Fibroblast of skin of left quadriceps (primary cell): ENCODE measurements around the gene CLASP1.
"Not testable (repeated sequence)": the region's sequence is repeated elsewhere in the genome, so short reads cannot be mapped to it uniquely, and the experiment has no call there.

ENCODE experiments used
- DNase-seq, 2 experiments: peaks; one replicate each; pipeline ENCODE4 v3.0.0-alpha.2; 2013; ENCODE audit warnings: low read depth in 2 of 2

CLASP1 gene

DNA sequence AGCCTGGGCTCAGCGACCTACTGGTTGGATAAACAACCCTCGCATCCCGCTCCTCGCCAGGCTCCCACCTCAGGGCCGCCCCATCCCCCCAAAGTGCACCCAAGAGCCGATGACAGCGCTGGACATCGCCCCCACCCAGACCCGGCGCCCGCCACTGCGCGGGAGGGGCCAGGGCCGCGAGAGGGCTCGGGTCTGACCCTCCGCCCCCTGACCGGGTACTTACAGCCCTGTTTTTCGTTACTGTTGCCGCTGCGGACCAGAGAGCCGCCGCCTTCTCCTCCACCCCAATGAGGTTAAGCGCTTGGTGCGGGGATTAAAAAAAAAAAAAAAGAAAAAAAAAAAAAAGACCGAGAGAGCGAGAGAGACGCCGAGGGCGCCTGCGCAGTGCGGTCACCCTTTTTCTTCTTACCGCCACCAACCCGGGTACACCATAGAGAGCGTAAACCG, at the start of gene CLASP1:
TSS of gene CLASP1 (minus strand) at position 314 of the 447 bp plus-strand sequence. CDS start 43,567 bp downstream, outside the sequence.
- peak in 1 of 2 experiments; percentile 8 for DNase-seq

GRCh38 chr2:121698318-121698930, 49.2 kb upstream of the CLASP1 start:
- no peak for DNase-seq

DNA sequence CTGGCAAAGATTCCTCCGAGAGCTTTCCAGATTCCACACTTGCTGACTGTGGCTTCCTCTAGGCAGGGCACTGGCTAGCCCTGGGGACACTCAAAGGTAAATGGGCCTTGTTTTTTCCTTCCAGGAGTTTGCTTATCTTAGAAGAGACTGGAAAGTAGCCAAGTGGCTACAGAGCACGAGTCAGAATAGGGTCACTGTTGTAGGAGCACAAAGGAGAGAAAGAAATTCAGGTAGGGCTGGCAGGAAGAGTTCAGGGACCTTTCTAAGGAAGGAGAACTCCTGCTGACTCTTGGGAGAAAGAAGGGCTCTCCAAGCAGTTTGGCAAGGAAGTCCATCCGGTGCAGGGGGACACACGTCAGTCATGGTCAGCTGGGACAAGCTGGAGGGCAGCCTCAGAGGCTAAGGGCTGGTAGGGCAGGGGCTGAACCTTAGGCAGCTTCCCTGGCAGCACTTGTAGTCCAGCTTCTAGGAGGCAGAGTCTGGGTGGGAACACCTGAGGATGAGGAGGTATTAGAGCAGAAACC, 47.9 kb upstream of the CLASP1 start:
- DNase-seq = no peak

- no peak for DNase-seq
Measured at GRCh38 chr2:121696410-121696930, 47.2 kb upstream of the CLASP1 start.

- DNase-seq = no peak
Measured at GRCh38 chr2:121695171-121695451, 45.8 kb upstream of the CLASP1 start.

- no peak for DNase-seq
Measured at GRCh38 chr2:121694398-121695170, 45.3 kb upstream of the CLASP1 start.

DNA sequence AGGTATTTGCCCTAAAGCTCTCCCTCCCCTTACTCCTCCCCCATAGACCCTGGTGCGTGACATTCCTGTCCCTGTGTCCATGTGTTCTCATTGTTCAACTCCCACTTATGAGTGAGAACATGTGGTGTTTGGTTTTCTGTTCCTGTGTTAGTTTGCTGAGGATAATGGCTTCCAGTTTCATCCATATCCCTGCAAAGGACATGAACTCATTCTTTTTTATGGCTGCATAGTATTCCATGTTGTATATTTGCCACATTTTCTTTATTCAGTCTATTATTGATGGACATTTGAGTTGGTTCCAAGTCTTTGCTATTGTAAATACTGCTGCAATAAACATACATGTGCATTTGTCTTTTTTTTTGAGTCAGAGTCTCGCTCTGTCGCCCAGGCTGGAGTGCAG, 41.3 kb upstream of the CLASP1 start:
- DNase-seq = not testable (repeated sequence)

DNA sequence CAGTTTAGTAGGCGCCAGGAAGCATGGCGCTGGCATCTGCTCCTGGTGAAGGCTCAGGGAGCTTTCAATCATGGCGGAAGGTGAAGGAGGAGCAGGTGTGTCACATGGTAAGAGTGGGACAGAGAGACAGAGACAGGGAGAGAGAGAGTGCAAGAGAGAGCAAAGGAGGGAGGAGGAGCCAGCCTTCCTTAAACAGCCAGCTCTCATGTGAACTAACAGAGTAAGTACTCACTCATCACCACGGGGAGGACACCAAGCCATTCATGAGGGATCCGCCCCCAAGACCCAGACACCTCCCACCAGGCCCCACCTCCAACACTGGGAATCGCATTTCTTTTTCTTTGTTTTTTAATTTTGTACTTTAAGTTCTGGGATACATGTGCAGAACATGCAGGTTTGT, 40.8 kb upstream of the CLASP1 start:
- DNase-seq = no peak

GRCh38 chr2:121689356-121689755, 40.1 kb upstream of the CLASP1 start:
- peak; percentile 12 to 32 for DNase-seq

DNA sequence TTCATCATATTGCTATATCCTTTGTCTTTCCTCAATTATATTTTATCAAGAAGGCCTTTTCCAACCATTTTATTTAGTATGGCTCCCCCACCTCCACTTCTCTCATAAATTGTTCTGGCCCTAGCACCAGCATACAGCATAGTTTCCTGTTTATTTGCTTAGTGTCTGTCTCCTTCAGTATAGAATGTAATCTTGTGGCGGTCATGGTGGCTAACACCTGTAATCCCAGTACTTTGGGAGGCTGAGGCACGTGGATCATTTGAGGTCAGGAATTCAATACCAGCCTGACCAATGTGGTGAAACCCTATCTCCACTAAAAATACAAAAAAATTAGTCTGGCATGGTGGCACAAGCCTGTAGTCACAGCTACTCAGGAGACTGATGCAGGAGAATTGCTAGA, 39.6 kb upstream of the CLASP1 start:
- DNase-seq = no peak

GRCh38 chr2:121686902-121687301, 37.6 kb upstream of the CLASP1 start:
- DNase-seq = no peak

DNA sequence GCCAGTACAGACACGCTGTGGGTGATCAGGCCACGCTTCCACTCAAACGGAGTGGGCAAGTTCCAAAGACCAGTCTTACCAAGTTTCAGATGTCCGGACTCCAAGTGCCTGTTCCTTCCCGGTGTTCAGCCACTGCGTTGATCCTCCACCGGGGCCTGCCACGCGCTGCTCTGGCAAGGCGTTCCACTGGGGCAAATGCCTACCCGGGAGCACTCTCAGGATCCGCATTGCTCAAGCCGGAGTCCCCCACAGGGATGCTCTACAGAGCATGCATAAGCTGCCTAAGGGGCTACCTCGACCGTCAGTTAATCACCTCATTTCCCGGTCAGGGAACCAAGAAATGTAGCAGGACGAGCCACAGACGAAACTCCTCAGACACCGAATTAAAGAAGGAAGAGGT, 37.0 kb upstream of the CLASP1 start:
- no peak for DNase-seq

GRCh38 chr2:121682396-121683298, 33.4 kb upstream of the CLASP1 start:
- no peak for DNase-seq

GRCh38 chr2:121677855-121678254, 28.6 kb upstream of the CLASP1 start:
- no peak for DNase-seq

DNA sequence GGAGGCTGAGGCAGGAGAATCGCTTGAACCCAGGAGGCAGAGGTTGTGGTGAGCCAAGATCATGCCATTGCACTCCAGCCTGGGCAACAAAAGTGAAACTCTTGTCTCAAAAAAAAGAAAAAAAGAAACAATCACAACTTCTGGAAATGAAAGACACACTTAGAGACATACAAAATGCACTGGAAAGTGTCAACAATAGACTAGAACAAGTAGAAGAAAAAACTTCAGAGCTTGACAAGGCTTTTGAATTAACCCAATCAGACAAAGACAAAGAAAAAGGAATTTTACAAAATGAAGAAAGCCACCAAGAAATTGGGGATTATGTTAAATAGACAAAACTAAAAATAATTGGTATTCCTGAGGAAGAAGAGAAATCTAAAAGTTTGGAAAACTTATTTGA, 22.4 kb upstream of the CLASP1 start:
- DNase-seq = not testable (repeated sequence)

DNA sequence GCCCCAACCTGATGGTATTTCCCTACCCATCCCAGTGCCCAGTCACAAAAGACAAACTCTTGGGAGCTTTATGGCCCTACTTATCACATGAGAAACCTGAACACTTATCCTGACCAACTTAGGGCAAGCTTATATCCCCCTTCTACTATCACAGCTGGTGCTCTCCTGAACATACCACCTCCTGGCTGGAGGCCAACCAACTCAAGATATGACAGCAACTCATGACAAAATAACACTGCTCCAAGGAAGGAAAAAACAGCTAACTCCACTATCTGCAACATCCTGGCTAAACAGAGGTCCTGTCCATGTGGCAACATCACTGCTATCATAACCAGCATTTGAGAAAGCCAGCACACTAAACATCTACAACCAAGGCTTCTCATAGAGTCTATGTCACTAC, 20.9 kb upstream of the CLASP1 start:
- DNase-seq = no peak

DNA sequence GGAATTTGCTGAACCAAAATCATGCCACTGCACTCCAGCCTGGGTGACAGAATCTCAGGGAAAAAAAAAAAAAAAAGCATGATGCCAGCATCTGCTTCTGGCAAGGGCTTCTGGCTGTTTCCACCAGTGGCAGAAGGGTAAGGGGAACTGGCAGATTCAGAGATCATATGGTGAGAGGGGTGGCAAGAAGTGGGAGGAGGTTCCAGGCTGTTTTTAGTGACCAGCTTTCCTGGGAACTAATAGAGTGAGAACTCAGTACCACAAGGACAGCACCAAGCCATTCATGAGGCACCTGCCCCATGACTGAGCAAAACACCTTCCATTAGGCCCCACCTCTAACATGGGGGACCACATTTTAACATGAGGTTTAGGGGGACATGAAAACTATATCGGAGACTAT, 18.4 kb upstream of the CLASP1 start:
- no peak for DNase-seq

DNA sequence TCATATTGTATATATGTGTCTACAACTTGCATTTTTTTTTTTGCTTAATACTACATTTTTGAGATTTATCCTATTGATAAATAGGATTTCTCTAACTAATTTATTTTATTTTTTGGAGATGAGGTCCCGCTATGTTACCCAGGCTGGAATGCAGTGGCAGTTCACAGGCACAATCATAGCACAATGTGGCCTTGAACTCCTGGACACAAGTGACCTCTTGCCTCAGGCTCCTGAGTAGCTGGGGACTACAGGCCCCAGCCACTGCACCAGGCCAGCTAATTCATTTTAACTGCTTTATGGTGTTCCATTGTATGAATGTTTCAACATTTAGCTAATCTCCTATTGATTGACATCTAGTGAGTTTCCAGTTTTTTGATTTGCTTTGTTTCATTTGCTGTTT, 16.8 kb upstream of the CLASP1 start:
- DNase-seq = no peak

DNA sequence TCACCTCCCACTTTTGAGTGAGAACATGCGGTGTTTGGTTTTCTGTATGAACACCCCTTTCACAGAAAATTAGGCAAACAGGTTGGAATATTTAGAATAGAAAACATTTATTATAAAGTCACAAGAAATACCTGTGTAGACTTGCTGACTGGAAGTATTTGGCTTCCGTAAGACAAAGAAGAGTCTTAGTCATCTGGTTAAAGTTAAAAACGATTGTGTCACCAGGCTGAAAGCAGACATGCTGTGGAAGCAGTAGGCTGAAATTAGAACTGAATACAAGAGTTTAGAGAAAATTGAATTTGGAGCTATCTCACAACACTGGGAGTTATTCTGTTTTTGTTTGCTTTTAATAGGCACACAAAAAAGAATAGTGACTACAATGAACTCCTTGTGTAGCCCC, 16.2 kb upstream of the CLASP1 start:
- no peak for DNase-seq

- no peak for DNase-seq
Measured at GRCh38 chr2:121664713-121665112, 15.5 kb upstream of the CLASP1 start.

GRCh38 chr2:121664086-121664485, 14.8 kb upstream of the CLASP1 start:
- no peak for DNase-seq

DNA sequence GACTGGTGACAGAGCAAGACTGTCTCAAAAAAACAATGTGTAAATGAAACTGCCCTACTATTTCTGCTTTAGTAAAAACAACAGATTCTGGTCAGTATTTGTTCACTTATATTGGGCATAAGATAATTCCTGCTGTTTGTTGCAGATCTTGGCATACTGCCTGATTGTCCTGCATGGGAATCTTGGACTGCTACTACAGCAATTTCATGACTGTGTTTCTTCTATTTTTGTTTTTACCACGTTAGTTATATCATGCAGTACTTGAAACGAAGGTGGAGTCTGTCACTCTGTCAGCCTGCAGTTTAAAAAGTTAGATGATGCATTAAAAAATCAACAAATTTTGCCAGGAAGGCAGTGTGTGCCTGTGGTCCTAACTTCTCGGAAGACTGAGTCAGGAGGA, 14.2 kb upstream of the CLASP1 start:
- DNase-seq = no peak
